K562 (cell line): ENCODE results near the gene CALCOCO2. TPM values are rescaled to one million over a fixed set of nuclear protein-coding genes. Genes with fewer than 3 reads are reported as not detected.
A peak's percentile ranks its signal among the peaks of the same experiment; 100 is the strongest.

Experiments used
- CBFA2T2 ChIP-seq: fragments of 450-650 bp; conservative IDR thresholded peaks from 2 replicates; pipeline ENCODE4 v1.6.1; 2017; ENCODE audit warnings: mild to moderate bottlenecking
- CTBP1 ChIP-seq: fragments of 450-650 bp; IDR thresholded peaks from 2 replicates; pipeline ENCODE4 v1.6.1; 2016; ENCODE audit warnings: borderline replicate concordance
- MTF1 ChIP-seq: fragments of 250-450 bp; sonication (Bioruptor Pico); IDR thresholded peaks from 2 replicates; pipeline ENCODE4 v1.9.0; 2021; ENCODE audit warnings: moderate library complexity, mild to moderate bottlenecking, inconsistent platforms, borderline replicate concordance
- NCOA2 ChIP-seq, 2 experiments: fragments of 450-650 bp; IDR thresholded peaks; 2 replicates each; pipeline ENCODE4 v1.6.1; 2018; ENCODE audit warnings: mild to moderate bottlenecking in 2 of 2, moderate library complexity in 1 of 2; ENCODE audit not compliant: partially characterized antibody in 2 of 2
- RFX5 ChIP-seq: IDR thresholded peaks from 2 replicates; pipeline ENCODE4 v1.6.1; 2011; ENCODE audit warnings: low read depth, mild to moderate bottlenecking, improper control_type of control experiment, low read length
- RFX7 ChIP-seq: fragments of 250-450 bp; sonication (Bioruptor Pico); IDR thresholded peaks from 2 replicates; pipeline ENCODE4 v1.5.1; 2021; ENCODE audit warnings: mild to moderate bottlenecking
- TCF15 ChIP-seq: fragments of 250-450 bp; sonication (Bioruptor Pico); IDR thresholded peaks from 2 replicates; pipeline ENCODE4 v1.8.0; 2022; ENCODE audit warnings: moderate library complexity, mild to moderate bottlenecking, inconsistent platforms
- THRB ChIP-seq: fragments of 450-650 bp; formaldehyde crosslinking; conservative IDR thresholded peaks from 2 replicates; pipeline ENCODE4 v1.4.0; 2022; ENCODE audit warnings: mild to moderate bottlenecking, missing genetic modification characterization
- ZMIZ1 ChIP-seq, 2 experiments: fragments of 150-350 bp in 1 of 2; IDR thresholded peaks; 2 replicates each; pipeline ENCODE4 v1.6.1; 2012 to 2016; ENCODE audit warnings: low read depth in 2 of 2, low read length in 2 of 2, mild to moderate bottlenecking in 1 of 2, moderate library complexity in 1 of 2
- ZNF395 ChIP-seq: fragments of 200-800 bp; sonication (Bioruptor generic); IDR thresholded peaks from 2 replicates; pipeline ENCODE4 v1.6.1; 2017; ENCODE audit warnings: missing genetic modification characterization, missing compliant biosample characterization
- ZNF398 ChIP-seq: fragments of 250-450 bp; sonication (Bioruptor Pico); IDR thresholded peaks from 2 replicates; pipeline ENCODE4 v1.8.0; 2021; ENCODE audit warnings: moderate library complexity, mild to moderate bottlenecking, inconsistent platforms
- polyA plus RNA-seq, 8 experiments: library from polyadenylated mRNA; depleted of rRNA in 4 of 8; stranded (reverse) in 5 of 8; unstranded in 3 of 8; fragments of >200 nt; fragmentation: Nextera tagmentation in 2 of 8; fragmentation: Illumina TruSeq in 1 of 8; extraction: Ambion mirVana in 2 of 8; extraction: Trizol in 1 of 8; gene quantifications; 2 replicates each; pipeline versions ENCODE4 v1.2.1 to v1.2.3, GENCODE V29; 2011 to 2014; ENCODE audit warnings: inconsistent platforms in 1 of 8, missing spikeins in 1 of 8
- total RNA-seq, 7 experiments: library from RNA; depleted of rRNA in 6 of 7; stranded (reverse); fragments of >200 nt in 6 of 7; fragmentation: Illumina TruSeq in 2 of 7; extraction: Trizol in 2 of 7; gene quantifications; 2 replicates each; pipeline versions ENCODE4 v1.2.1 to v1.2.3, GENCODE V29; 2011 to 2021; ENCODE audit warnings: low replicate concordance in 1 of 7
- TF ChIP-seq, protein P1 (sequence below), 2 experiments: fragments of 450-650 bp; IDR thresholded peaks; 2 replicates each; pipeline ENCODE4 v1.6.1; 2016
- TF ChIP-seq, protein P2 (sequence below): fragments of 450-650 bp; IDR thresholded peaks from 2 replicates; pipeline ENCODE4 v1.6.1; 2017; ENCODE audit warnings: antibody characterized with exemption

CALCOCO2 gene
- total and polyA plus RNA-seq, 9 of the 15 experiments (the other 6 are each of a cell fraction or from before 2014, with no cell fraction given), result 24.1 to 87.3 (median 67.5) TPM

DNA sequence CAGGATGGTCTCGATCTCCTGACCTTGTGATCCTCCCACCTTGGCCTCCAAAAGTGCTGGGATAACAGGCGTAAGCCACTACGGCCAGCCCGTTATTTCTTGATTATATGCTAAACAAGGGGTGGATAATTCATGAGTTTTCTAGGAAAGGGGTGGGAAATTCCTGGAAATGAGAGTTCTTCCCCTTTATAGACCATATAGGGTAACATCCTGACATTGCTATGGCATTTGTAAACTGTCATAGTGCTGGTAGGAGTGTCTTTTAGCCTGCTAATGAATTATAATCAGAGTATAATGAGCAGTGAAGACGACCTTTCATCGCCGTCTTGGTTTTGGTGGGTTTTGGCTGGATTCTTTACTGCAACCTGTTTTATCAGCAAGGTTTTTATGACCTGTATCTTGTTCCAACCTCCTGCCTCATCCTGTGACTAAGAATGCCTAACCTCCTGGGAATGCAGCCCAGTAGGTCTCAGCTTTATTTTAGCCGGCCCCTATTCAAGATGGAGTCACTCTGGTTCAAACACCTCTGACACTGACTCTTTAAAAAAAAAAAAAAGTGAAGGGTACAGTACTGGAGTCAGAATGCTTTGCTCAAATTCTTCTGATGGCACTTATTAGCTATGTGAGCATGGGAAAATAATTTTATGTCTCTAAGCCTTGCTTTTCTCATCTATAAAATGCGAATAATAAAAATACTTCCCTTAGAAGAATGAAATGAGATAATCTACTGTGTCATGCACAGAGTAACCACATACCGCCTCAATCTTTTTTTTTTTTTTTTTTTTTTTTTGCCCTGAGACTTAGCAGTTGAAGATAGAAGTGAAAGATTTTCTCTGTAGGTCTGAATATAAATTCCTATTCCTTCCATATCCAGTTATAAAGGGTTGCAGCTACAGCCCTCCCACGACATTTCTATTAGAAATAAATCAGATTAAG, 5.1 kb upstream of the CALCOCO2 start (continued):
- TF ChIP-seq THRB (peak; percentile 99), CBFA2T2 (no peak), RFX5 (no peak), ZMIZ1 (IDR thresholded peaks at IDR 0.05; ENCODE audit: low read depth in 2 of 2, low read length in 2 of 2) (no peak), RFX7 (CRISPR knock-in tag) (peak; percentile 91), NCOA2 (IDR thresholded peaks at IDR 0.05; ENCODE audit: partially characterized antibody in 2 of 2) (no peak), TCF15 (CRISPR knock-in tag) (peak; percentile 96), ZNF395 (peak; percentile 100), CTBP1 (no peak; the same call in 1 of the 2 replicates), MTF1 (peak; percentile 89), ZNF398 (CRISPR knock-in tag) (peak; percentile 88)
- TF ChIP-seq, protein P1, sequence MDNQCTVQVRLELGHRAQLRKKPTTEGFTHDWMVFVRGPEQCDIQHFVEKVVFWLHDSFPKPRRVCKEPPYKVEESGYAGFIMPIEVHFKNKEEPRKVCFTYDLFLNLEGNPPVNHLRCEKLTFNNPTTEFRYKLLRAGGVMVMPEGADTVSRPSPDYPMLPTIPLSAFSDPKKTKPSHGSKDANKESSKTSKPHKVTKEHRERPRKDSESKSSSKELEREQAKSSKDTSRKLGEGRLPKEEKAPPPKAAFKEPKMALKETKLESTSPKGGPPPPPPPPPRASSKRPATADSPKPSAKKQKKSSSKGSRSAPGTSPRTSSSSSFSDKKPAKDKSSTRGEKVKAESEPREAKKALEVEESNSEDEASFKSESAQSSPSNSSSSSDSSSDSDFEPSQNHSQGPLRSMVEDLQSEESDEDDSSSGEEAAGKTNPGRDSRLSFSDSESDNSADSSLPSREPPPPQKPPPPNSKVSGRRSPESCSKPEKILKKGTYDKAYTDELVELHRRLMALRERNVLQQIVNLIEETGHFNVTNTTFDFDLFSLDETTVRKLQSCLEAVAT (IDR thresholded peaks at IDR 0.05), result no peak
- TF ChIP-seq, protein P2, sequence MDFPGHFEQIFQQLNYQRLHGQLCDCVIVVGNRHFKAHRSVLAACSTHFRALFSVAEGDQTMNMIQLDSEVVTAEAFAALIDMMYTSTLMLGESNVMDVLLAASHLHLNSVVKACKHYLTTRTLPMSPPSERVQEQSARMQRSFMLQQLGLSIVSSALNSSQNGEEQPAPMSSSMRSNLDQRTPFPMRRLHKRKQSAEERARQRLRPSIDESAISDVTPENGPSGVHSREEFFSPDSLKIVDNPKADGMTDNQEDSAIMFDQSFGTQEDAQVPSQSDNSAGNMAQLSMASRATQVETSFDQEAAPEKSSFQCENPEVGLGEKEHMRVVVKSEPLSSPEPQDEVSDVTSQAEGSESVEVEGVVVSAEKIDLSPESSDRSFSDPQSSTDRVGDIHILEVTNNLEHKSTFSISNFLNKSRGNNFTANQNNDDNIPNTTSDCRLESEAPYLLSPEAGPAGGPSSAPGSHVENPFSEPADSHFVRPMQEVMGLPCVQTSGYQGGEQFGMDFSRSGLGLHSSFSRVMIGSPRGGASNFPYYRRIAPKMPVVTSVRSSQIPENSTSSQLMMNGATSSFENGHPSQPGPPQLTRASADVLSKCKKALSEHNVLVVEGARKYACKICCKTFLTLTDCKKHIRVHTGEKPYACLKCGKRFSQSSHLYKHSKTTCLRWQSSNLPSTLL, result no peak
